ENCODE data around the gene C17orf78. TPM values are rescaled to one million over a fixed set of nuclear protein-coding genes. Genes with fewer than 3 reads are reported as not detected.

Gene C17orf78
- polyA plus RNA-seq, 1 of the 3 experiments (the other 2 are of a cell fraction), result not detected

GRCh38 chr17:37342589-37342988, 33.2 kb upstream of the C17orf78 start (continued):
- TF ChIP-seq NRF1 (IDR thresholded peaks at IDR 0.05; ENCODE audit: low read depth, low read length), result no peak
- no peak for TF ChIP-seq TEAD4 (IDR thresholded peaks at IDR 0.05; ENCODE audit: borderline replicate concordance, insufficient read depth)
- no peak for TF ChIP-seq RAD21 (IDR thresholded peaks at IDR 0.05; ENCODE audit: low read length)
- TF ChIP-seq FOSL2 (IDR thresholded peaks at IDR 0.05; ENCODE audit: borderline replicate concordance, low read depth), result no peak

- no peak overlapping the region for H3K4me3 ChIP-seq (ENCODE audit: low read depth in 2 of 2, low read length in 1 of 2)
- H3K36me3 ChIP-seq (replicated peaks in 1 of 2; ENCODE audit: control insufficient read depth in 1 of 2, insufficient read depth in 2 of 2, low read length in 1 of 2), result no peaks in the 10 kb centered on the region
- TF ChIP-seq RFX5 (IDR thresholded peaks at IDR 0.05; ENCODE audit: low read length), result no peak
- TF ChIP-seq CHD2 (IDR thresholded peaks at IDR 0.05; ENCODE audit: low read length, partially characterized antibody), result no peak
- TF ChIP-seq RCOR1 (IDR thresholded peaks at IDR 0.05; ENCODE audit: low read length), result no peak
- TF ChIP-seq EZH2phosphoT487 (IDR thresholded peaks at IDR 0.05; ENCODE audit: borderline replicate concordance, low read depth), result no peak
- TF ChIP-seq USF2 (IDR thresholded peaks at IDR 0.05; ENCODE audit: borderline replicate concordance, low read depth, low read length), result no peak
- no peak for TF ChIP-seq MAX (IDR thresholded peaks at IDR 0.05; ENCODE audit: low read depth)
- TF ChIP-seq SIN3A (IDR thresholded peaks at IDR 0.05; ENCODE audit: borderline replicate concordance, low read depth, low read length), result no peak
- no peak for TF ChIP-seq NRF1 (IDR thresholded peaks at IDR 0.05; ENCODE audit: low read depth, low read length)
- TF ChIP-seq EP300 (IDR thresholded peaks at IDR 0.05; ENCODE audit: borderline replicate concordance in 1 of 2, low read depth in 1 of 2, low read length in 1 of 2), result no peak
- no peak for TF ChIP-seq FOSL2 (IDR thresholded peaks at IDR 0.05; ENCODE audit: borderline replicate concordance, low read depth)
- TF ChIP-seq TCF12 (IDR thresholded peaks at IDR 0.05), result no peak
- no peak for TF ChIP-seq ZBTB33 (IDR thresholded peaks at IDR 0.05; ENCODE audit: borderline replicate concordance, low read depth)
- no peak for TF ChIP-seq TAF1 (IDR thresholded peaks at IDR 0.05; ENCODE audit: borderline replicate concordance, low read depth, low read length)
- no peak for TF ChIP-seq GATA2 (CRISPR knock-in tag; IDR thresholded peaks at IDR 0.05)
- no peak for TF ChIP-seq SMC3 (IDR thresholded peaks at IDR 0.05; ENCODE audit: low read depth, low read length)
- no peak for TF ChIP-seq PBX3 (IDR thresholded peaks at IDR 0.05)
- no peak for TF ChIP-seq REST (IDR thresholded peaks at IDR 0.05; ENCODE audit: low read depth, low read length)
- no peak for TF ChIP-seq NFIC (IDR thresholded peaks at IDR 0.05; ENCODE audit: borderline replicate concordance)
- peaks cover 29% of the 10 kb centered on the region for H3K79me2 ChIP-seq (ENCODE audit: insufficient read depth)
- H3F3A ChIP-seq (replicated peaks; ENCODE audit: insufficient read depth), result no peaks in the 10 kb centered on the region
- no peak overlapping the region for H3K9ac ChIP-seq
- no peaks in the 10 kb centered on the region for H3K4me1 ChIP-seq (ENCODE audit: control insufficient read depth in 1 of 2, insufficient read depth in 2 of 2, low read depth in 1 of 2, low read length in 1 of 2)
- ChIA-PET POLR2A (no interaction called here), CTCF (no interaction called here)
- no peaks in the 10 kb centered on the region for H3K9me2 ChIP-seq
- no peak overlapping the region for H3K4me2 ChIP-seq
- WGBS (ENCODE audit: low lambda C conversion rate), result 97% methylated on average over 4 of the region's 4 CpGs
- H3K9me3 ChIP-seq, result no peaks in the 10 kb centered on the region
- no peaks in the 10 kb centered on the region for H3K27me3 ChIP-seq (ENCODE audit: insufficient read depth)
- no peak for DNase-seq
- H3K27ac ChIP-seq (ENCODE audit: low read depth in 2 of 2, low read length in 1 of 2), result no peak overlapping the region
- no peaks in the 10 kb centered on the region for H4K20me1 ChIP-seq (ENCODE audit: insufficient read depth)
- H2AFZ ChIP-seq (ENCODE audit: low read depth), result no peak overlapping the region
These were observed 31.3 kb upstream of the C17orf78 start for GRCh38 chr17:37344519-37344918.

Data from SK-N-SH (cell line).